Fibroblast of skin of abdomen (primary cell): Measurements from ENCODE around the gene MMD.
"Not testable (repeated sequence)": the region's sequence is repeated elsewhere in the genome, so short reads cannot be mapped to it uniquely, and the experiment has no call there.

Experiments
- DNase-seq: peaks from one replicate; pipeline ENCODE4 v3.0.0-alpha.2; 2013

MMD gene

GRCh38 chr17:55391764-55392467, 29.7 kb downstream of the MMD start:
- no peak for DNase-seq

- no peak for DNase-seq
Measured at GRCh38 chr17:55391244-55391757, 30.3 kb downstream of the MMD start.

- no peak for DNase-seq
Measured at GRCh38 chr17:55390364-55390977, 31.2 kb downstream of the MMD start.

- DNase-seq: not testable (repeated sequence)
Measured at GRCh38 chr17:55389715-55390114, 31.9 kb downstream of the MMD start.

- DNase-seq: no peak
Measured at GRCh38 chr17:55388842-55389241, 32.8 kb downstream of the MMD start.

- DNase-seq: no peak
Measured at GRCh38 chr17:55386796-55387332, 34.8 kb downstream of the MMD start.

GRCh38 chr17:55384643-55385232, 36.9 kb downstream of the MMD start:
- DNase-seq: no peak

- DNase-seq: no peak
Measured at GRCh38 chr17:55383771-55384642, 37.6 kb downstream of the MMD start.

- no peak for DNase-seq
Measured at GRCh38 chr17:55381017-55381770, 40.4 kb downstream of the MMD start.

GRCh38 chr17:55377671-55378275, 43.9 kb downstream of the MMD start:
- no peak for DNase-seq

GRCh38 chr17:55368706-55369105, 52.9 kb downstream of the MMD start:
- DNase-seq: no peak

- DNase-seq: no peak
Measured at GRCh38 chr17:55366020-55366481, 55.6 kb downstream of the MMD start.

GRCh38 chr17:55363033-55363432, 58.6 kb downstream of the MMD start:
- DNase-seq: no peak

GRCh38 chr17:55360971-55361370, 60.7 kb downstream of the MMD start:
- DNase-seq: no peak

- peak; percentile 49 for DNase-seq
Measured at GRCh38 chr17:55356434-55357328, 65.0 kb downstream of the MMD start.

GRCh38 chr17:55354941-55355340, 66.7 kb downstream of the MMD start:
- no peak for DNase-seq

- no peak for DNase-seq
Measured at GRCh38 chr17:55354010-55354409, 67.6 kb downstream of the MMD start.

- no peak for DNase-seq
Measured at GRCh38 chr17:55351226-55351625, 70.4 kb downstream of the MMD start.

GRCh38 chr17:55350825-55351205, 70.8 kb downstream of the MMD start:
- DNase-seq: no peak

GRCh38 chr17:55348749-55349354, 72.8 kb downstream of the MMD start:
- peak; percentile 49 for DNase-seq
